ENCODE results near the gene CHCHD4.
A peak's percentile ranks its signal among the peaks of the same experiment; 100 is the strongest.
"Not testable (repeated sequence)": the region's sequence is repeated elsewhere in the genome, so short reads cannot be mapped to it uniquely, and the experiment has no call there.

Gene CHCHD4

DNA sequence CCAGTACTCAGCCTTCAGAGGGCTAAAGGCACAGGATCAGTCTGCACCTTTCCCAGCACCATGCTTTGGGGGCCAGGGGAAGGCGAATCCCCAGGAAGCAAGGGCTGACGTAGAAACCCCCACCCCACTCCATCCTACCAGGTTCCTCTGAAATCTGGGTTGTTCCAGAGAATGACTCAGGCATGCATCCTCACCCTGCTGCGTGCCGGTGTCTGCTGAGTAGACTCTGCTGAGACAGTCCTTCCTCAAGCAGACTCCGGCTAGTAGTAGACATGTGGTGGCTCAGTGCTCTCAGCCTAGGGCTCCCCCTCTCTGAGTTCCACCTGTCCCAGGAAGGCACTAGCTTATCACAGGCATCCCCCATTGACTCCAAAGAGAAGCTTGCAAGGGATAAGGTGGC lies 9.2 kb upstream of the CHCHD4 start:
- DNase-seq: no peak

DNA sequence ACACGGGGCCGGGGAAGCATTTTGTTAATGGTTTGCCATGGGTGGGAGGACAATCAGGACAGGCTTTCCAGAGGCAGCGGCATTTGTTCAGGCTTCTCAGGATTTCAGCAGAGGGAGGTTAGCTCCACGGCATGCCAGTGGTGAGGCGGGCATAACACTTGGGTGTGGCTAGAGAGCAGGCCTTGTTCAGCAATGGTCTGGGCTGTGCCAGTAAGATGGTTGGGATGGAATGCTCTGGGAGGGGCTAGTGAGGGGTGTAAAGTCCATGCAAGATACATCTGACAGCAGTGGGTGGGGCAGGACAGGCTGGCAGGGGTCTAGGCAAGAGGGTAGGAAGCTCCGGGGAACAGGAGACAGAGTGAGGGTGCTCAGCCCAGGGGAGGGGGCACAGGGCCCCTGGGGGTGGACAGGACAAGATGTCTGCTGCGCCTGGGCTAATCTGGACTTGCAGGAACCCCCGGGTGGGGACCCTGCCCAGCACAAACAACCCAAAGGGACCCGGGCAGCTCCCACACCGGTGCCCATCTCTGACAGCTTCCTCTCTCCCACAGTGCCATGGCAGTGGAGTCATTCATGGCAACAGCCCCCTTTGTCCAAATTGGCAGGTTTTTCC lies 8.6 kb upstream of the CHCHD4 start:
- DNase-seq: no peak

DNA sequence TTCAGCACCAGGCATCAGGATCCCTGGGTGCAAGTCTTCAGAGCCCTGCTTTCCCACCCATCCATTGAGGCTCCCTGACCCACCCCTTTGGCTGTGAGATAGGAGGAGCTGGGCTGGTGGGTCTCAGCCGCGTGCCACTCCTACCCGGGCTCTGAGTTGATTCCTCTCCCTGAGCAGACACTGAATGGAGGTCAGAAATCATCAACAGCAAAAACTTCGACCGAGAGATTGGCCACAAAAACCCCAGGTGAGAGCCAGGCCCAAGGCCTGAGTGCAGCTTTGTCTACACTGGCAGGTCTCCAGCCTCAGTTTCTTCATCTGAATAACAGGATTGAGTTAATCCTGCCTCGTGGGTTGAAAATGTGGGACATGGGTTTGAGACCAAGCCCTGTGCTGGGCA lies 8.0 kb upstream of the CHCHD4 start:
- DNase-seq: no peak

DNA sequence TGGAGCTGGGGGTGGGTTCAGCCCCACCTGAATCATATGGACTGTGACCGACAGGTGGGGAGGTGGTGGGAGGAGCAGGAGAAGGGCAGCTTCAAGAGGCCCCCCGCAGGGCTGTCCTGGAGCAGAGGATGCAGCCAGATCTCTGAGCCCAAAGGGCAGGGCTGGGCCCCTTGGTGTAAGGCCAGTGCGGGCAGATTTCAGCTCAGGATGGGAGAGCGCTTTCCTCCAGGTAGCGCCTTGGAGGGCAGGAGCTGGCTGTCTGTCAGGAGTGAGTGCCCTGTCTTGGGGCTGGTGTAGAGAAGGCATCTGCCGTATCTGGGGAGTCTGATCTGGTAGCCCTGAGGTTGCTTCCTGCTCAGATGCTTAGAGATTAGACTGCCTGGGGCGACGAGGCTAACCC lies 7.5 kb upstream of the CHCHD4 start:
- no peak for DNase-seq

DNA sequence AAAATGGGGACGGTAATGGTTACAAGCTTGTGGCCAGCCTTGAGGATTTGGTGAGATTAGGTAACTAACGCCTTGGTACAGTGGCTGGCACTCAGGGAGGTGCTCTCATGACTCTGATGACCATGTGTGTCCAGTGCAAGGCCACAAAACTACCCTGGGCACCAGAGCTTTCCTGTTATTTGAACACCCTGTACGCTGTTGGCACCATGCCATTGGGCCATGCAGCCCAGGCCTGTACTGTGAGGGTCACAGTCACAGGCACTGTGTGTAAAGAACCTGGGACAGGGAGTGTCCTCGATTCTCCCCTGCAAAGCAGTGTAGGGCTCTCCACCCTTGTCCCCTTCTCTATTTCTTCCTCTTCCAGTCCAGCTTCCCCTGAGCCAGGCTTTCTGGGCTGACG lies 6.5 kb upstream of the CHCHD4 start:
- no peak for DNase-seq

DNA sequence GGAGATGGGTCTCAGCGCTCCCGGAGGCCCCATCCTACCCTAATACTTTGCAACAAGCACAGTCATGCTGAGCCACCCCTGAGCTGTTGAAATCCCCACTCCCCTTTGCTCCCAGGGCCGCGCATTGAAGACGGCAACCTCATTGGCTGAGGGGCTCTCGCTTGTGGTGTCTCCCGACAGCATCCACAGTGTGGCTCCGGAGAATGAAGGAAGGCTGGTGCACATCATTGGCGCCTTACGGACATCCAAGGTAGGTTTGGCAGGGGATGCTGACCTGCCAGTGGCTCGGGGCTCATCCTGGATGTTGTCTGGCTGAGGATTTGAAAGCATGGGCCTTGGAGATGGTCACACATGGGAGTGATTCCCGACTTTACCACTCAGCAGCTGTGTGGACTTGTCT lies 6.0 kb upstream of the CHCHD4 start:
- no peak for DNase-seq

DNA sequence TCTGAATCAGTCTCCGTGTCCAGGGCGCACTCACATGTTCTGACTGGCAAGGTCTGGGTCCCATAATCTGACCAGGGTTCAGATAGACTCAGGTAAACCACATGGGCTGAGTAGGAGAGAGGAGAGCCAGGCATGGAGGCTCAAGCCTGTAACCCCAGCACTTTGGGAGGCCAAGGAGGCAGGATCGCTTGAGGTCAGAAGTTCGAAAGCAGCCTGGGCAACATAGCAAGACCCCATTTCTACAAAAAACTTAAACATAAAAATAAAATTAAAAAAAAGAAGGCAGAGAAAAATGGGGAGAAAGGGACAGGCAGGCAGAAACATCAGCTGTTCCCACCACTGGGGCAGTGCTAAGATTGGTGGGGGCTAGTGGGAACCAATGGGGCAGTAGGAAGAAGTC lies 5.6 kb upstream of the CHCHD4 start:
- no peak for DNase-seq

DNA sequence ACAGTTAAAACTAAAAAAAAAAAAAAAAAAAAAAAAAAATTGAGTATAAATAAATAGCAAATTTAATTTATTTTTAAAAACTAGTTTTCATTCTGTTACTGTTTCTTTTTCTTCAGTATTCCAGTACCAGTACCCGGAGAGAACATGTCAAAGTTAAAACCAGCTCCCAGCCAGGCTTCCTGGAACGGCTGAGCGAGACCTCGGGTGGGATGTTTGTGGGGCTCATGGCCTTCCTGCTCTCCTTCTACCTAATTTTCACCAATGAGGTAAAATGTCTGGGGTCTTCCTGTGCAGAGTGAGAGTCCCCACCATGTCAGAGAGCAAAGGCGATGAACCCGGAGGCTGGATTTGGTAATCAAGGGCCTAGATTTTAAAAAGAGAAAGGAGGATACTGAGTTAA lies 4.6 kb upstream of the CHCHD4 start:
- no peak for DNase-seq

DNA sequence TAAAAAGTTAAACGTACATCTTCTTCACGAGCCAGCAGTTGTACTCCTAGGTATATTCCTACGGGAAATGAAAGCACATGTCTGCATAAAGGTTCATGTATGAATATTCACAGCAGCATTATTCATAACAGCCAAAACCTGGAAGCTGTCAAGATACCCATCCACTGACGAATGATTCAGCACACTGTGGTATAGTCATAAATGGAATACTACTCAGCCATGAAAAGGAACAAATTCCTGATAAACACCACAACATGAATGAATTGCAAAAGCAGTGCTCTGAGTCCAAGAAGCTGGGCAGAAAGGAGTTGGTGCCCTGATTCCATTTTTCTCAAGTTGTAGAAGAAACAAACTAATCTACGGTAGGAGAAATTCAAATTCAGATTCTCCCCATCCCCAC lies 4.1 kb upstream of the CHCHD4 start:
- no peak for DNase-seq

DNA sequence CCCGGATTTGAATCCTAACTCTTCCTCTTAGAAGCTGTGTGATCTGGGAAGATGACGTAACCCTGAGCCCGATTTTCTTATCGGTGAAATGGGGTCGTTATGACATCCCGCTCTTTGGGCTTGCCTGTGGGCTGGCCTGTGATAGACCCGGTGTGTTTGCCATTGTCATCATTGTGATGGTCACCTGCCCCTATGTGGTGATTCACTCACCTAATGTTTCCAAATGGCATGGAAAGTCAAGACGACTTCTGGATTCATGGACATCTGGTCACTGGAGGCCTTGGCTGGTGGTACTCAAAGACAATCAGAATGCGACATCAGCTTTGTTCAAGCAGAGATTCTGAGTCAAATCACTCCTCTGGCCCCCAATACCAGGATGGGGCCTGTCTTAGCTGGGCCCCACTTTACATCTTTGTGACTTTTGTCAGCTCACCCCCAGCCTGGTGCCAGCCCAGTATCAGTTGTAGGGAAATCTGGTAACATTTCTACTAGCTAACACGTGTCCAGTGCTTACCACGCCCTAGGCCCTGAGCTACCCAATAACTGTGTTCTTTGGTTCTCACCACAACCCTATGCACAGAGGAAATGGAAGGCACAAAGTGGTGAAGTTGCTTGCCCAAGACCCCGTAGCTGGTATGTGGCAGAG lies 3.0 kb upstream of the CHCHD4 start:
- no peak for DNase-seq

DNA sequence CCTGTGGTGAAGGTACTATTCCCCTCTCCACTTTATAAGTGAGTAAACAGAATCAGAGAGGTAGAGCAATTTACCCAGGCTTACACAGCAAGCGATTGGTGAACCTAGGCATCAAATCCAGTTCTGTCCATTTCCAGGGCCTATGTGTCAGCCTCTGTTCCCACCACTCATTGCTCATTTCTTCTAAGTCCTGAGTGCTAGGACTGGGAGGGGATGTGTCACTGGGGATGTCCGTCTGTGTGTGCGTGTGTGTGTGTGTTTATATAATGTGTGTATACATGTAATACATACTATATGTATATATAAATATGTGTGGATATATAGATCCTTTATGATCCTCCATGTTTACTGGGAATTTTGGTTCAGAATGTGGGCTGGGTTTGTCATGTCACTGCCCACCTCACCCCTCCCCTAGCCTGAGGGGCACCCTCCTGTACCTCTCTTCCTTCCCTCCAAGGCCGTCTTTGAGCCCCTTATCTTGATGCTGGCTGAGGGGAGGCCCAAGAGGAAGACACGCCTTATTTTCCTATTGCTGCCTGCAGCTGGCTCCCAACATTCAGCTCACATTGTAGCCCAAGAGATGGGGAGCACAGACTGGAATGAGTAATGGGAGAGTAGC lies 2.3 kb upstream of the CHCHD4 start:
- DNase-seq: no peak

DNA sequence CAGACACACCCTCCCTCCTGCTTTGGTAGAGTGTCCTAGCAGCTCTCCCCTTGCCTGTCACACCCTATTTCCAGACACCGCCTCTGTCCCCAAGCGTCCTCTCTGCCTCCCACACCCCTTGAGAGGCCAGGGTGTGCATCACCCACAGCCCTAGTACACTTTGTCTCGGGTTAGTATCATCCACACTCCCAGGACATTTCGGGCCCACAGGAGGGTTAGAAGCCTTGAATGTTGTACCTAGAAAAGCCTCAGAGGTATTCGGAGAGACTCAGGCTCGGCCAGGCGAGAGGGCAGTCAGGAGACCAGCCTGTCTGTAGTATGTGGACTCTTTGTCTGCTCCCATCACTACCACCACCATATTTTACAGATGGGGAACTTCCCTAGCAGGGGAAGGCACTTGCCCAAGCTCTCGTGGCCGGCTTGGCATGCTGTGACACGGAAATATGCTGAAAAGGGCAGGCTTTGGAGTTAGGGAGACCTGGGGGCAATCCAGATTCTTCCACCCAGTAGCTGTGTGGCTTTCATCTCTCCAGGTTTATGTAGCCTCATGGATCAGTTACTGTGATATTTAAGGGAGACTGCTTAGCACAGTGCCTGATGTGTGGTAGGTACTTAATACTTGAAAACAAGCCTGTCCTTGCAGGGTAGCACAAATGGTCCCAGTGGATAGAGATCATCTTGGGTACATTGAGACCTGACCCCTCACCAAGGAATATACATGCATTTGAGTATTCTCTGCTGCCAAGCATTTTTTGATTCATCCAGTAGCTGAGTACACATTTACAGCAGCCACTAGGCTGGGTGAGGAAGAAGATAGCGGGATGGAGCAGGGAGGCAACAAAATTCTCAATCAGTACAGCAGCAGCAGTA lies 1.6 kb upstream of the CHCHD4 start:
- DNase-seq: no peak

DNA sequence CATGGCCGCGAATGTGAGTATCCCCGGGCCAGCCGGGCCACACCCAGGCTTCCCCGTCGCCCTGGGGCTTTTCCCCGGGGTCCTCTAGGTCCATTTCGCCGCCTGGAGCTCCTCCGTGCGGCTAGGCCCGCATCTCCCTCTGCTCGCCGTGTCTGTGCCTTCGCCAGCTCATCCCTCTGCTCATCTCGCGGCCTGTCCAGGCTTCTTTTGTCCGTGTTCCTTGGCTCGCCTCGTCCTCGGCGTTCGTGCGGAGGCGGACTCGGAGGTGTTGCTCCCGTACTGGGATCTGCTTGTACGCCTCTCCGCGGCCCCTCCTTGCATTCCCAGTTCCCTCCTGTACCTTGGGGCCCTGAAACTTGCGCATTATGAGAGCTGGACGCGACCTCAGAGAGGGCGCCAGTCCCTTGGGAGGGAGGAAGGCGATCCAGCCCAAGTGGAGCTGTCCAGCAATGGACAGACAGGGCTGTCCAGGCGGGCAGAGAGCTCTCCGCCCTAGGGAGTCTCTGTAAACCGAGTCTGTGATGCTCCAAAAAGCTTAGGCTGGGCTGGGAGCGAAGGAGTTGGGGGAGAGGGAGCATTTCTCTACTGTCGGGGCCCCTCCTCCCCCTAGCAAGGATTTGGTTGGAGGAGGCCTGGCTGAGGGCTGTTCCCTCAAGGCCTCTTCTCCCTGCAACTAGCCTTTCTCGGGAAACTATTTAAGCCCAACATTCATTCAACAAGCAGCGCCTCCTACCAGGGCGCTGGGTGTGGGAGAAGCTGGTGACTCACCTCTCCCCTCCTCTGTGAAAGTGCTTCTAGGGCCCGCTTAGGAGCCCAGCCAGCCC lies 735 bp upstream of the CHCHD4 start:
- peak; percentile 7 for DNase-seq

DNA sequence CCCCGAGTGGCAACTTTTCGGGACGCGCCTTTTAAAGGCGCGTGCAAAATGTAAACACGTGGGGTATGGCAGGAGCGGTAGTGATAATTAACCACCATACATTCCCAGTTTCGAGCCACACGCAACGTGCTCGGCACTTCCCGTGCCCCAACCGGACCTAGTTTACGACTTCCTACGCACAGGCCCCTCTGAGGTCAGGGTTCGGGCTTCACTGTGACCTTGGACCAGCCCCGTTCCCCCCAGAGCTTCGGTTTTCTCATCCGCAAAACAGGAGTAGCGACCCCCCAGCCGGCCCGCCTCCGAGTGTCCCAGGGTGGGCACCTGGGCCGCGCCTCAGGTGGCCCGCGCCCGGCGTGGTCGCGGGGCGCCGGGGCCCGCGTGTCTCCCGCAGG lies 451 bp downstream of the CHCHD4 start:
- DNase-seq: peak; percentile 2

DNA sequence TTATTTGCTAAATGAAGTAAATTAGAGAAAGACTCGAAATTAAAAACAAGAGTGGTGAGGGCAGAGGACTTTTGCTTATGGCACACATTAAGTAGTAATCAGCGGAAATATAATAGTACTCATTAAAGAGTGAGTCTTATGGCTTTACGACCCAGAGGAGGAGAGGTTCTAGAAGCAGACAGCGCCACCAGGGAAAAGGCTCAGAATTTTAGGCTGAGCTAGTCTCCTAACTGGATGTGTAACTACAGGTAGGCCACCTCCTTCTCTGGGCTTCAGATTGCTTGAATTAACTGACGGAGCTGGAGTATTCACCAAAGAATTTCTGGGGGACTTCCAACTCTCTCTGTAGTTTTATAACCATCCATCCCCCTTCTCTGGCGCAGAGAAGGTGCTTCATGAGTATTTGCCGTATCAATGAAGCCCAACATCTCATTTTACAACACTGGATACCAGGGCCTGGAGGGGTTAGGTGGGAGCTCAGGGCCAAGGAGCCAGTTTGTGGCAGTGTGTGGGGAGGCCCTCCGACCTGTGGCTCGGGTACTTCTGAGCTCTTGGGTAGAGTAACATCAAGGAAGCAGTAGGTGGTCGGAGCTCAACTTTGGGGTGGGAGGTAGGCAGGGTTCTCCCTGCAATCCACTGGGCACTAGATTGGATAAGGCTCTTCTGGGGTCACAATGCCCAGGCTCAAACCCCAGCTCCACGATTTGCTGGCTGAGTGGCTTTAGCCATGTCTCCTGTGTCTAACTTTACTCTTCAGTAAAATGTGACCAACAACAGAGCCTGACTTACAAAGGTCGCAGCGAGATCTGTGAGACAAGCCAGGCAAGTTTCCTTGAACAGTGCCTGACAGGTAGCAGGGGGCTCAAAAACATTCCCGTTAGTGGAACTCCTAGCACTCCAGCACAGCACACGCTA lies 1.1 kb downstream of the CHCHD4 start:
- DNase-seq: no peak

DNA sequence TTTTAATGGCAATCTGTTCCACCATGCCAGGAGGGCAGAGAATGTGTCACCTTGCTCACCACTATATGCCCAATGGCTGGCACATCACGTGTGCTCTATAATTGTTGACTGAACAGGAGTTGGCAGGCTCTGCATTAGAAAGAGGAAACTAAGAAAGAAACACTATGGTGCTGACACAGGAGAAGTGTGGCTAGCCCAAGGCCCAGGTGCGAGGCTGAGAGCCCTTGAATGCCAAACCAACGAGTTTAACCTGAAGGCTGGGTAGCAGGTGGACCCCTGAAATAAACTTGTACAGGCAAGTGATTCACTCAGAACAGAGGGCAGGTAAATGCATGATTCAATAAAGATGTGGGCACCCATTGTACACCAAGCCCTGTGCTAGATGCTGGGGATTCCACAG lies 2.4 kb downstream of the CHCHD4 start:
- DNase-seq: no peak

DNA sequence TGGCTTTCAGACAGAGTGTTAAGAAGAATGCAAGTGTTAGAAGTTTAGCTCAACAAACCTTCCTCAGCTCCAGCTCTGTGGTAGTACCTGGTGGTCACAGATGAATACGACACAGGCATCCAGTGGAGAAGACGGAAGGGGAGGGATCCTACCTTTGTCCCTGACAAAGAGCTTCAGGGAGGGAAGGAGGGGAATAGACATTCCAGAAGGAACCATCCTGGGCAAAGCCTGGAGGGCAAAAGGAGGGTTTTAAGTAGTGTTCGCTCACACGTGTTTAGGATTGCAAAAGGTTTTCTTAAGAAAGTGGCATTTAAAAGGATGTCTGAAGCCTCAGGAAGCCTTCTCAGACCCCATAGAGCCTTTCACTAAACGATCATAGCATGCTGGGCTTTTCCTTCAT lies 2.8 kb downstream of the CHCHD4 start:
- DNase-seq: no peak

DNA sequence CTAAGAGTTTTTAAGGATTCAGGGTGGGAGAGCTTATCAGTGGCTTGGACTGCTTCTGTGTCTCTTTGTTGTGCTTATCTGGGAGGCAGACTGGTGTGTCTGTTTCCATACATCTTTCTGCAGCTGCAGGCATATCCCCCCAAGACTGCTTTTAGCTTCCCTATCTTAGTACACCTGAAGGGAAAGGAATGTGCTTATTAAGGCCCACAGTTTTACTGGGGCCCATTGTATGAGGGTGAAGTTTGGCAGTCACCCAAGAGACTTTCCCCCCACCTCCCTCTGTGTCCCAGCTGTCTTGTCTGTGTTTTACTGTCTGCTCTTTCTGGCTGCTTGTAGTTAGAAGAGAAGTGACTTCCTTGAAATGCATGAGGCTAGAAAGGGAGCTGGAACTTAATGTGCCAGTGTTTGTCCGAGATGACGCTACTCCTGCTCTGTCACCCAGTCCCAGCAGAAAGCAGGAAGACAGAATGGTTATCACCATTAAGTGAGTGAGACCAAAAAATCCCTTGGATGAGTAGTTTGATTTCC lies 3.7 kb downstream of the CHCHD4 start:
- not testable (repeated sequence) for DNase-seq

DNA sequence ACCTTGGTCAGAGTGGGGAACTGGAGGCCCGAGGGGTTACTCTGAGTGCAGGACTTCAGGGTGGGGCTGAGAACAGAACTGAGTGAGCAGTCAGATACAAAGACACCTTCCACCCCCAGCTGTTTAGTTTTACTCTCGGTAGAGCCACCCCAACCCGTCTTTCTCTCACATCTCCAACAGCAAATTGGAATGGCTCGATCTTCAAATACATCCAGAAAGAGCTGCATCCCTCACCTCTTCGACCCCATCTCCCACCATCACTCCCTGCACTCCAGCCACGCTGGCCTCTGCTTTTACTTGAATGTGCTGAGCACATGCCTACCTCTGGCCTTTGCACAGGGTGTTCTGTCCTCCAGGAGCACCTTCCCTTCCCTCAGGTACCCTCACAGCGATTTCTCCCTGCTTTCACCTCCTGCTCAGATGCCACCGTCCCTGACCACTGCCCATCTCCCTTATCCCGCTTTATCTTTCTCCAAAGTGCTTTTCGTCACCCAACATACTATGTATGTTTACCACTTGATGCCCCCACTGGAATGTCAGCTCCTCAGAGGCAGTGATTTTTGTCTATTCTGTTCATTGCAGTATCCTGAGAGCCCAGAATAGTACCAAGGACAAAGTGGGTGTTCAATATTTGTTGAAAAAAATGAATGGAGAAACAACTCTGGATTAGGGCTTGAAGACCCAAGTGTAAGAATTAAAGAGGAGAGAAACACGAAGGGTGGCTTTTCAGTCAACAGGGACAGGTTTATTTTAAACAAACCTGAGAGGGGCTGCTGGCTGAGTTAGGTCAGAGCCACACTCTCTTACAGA lies 4.4 kb downstream of the CHCHD4 start:
- DNase-seq: no peak

DNA sequence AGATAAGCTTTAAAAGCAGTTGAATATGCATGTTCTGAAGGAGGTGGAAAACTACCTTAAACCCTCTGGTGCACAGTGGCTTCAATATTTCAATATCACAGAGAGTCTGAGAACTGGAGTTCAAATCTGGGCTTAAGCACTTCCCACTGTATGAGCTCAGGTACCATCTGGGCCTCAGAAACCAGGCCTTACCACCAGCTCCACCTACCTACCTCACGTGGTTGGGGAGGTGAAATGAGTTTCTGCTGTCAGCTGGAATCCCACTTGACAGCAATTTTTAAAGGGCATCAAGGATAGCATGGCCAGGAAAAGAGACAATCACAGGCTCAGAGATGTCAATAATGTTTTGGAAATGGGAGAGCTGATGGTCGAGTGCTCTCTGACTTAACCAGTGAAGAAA lies 5.0 kb downstream of the CHCHD4 start:
- no peak for DNase-seq
